Vagina (tissue), 2 donors: Measurements from ENCODE around the gene EIF1AX. TPM values are rescaled to one million over a fixed set of nuclear protein-coding genes. Genes with fewer than 3 reads are reported as not detected.

Source experiments
- DNase-seq, 2 donors: peaks; one replicate each; pipeline ENCODE4 v3.0.0-alpha.2; 2017; ENCODE audit errors: extremely low spot score in 2 of 2
- H3K27ac ChIP-seq: fragments of 200-600 bp; sonication (generic); one replicate; pipeline ENCODE4 v1.5.1; 2019
- H3K27me3 ChIP-seq: fragments of 200-600 bp; sonication (generic); one replicate; pipeline ENCODE4 v1.5.1; 2019
- H3K36me3 ChIP-seq, 2 donors: fragments of 200-600 bp; sonication (generic); one replicate each; pipeline ENCODE4 v1.5.1; 2017 to 2019
- H3K4me1 ChIP-seq: fragments of 200-600 bp; sonication (generic); one replicate; pipeline ENCODE4 v1.5.1; 2019
- H3K4me3 ChIP-seq, 2 donors: fragments of 200-600 bp; sonication (generic); 1 replicate in 1 of 2; 2 replicates in 1 of 2; pipeline ENCODE4 v1.5.1; 2016 to 2019
- H3K9me3 ChIP-seq: fragments of 200-600 bp; sonication (generic); one replicate; pipeline ENCODE4 v1.5.1; 2019
- CTCF ChIP-seq, 3 experiments: fragments of 450-650 bp in 2 of 3; fragments of 200-600 bp in 1 of 3; sonication (generic) in 1 of 3; IDR thresholded peaks; one replicate each; pipeline ENCODE4 v1.5.1; 2017 to 2019; ENCODE audit warnings: antibody characterized with exemption in 3 of 3, mild to moderate bottlenecking in 2 of 3, moderate library complexity in 2 of 3
- POLR2A ChIP-seq, 2 donors: fragments of 450-650 bp; IDR thresholded peaks; one replicate each; pipeline ENCODE4 v1.6.1; 2017; ENCODE audit warnings: antibody characterized with exemption in 2 of 2, mild to moderate bottlenecking in 2 of 2, moderate library complexity in 2 of 2
- POLR2AphosphoS5 ChIP-seq, 2 donors: sonication (generic); formaldehyde crosslinking; IDR thresholded peaks; one replicate each; pipeline ENCODE4 v1.9.0; 2017; ENCODE audit warnings: antibody characterized with exemption in 2 of 2, mild to moderate bottlenecking in 2 of 2, low read depth in 1 of 2; ENCODE audit not compliant: insufficient read depth in 1 of 2
- intact Hi-C: fragments of 100-400 bp; cut with DNase I; formaldehyde crosslinking; loops from one replicate; pipeline ENCODE4 v1.15.1; 2023
- total RNA-seq: library from RNA; depleted of rRNA; stranded (reverse); fragments of >200 nt; gene quantifications from one replicate; pipeline ENCODE4 v1.2.3, GENCODE V29; 2016

Gene EIF1AX
- total RNA-seq, 1 donor from 2014 or later: 47.6 TPM

GRCh38 chrX:20149326-20149725, 7.7 kb upstream of the EIF1AX start:
- no peak for TF ChIP-seq POLR2AphosphoS5 (IDR thresholded peaks at IDR 0.05; ENCODE audit: insufficient read depth in 1 of 2, low read depth in 1 of 2)
- no peak for TF ChIP-seq POLR2A (IDR thresholded peaks at IDR 0.05)
- no peak for TF ChIP-seq CTCF (IDR thresholded peaks at IDR 0.05)
- H3K4me3 ChIP-seq: no peak overlapping the region
- H3K9me3 ChIP-seq: no peaks in the 10 kb centered on the region
- intact Hi-C loops: no loop called here
- H3K36me3 ChIP-seq: no peaks in the 10 kb centered on the region
- H3K4me1 ChIP-seq: no peaks in the 10 kb centered on the region
- no peak for DNase-seq
- no peak overlapping the region for H3K27ac ChIP-seq
- no peaks in the 10 kb centered on the region for H3K27me3 ChIP-seq

- no peak overlapping the region for H3K27ac ChIP-seq
- DNase-seq: no peak
- H3K4me1 ChIP-seq: peaks cover 2% of the 10 kb centered on the region
- no peak for TF ChIP-seq POLR2A (IDR thresholded peaks at IDR 0.05)
- no peak for TF ChIP-seq CTCF (IDR thresholded peaks at IDR 0.05)
- TF ChIP-seq POLR2AphosphoS5 (IDR thresholded peaks at IDR 0.05; ENCODE audit: insufficient read depth in 1 of 2, low read depth in 1 of 2): no peak
- no peaks in the 10 kb centered on the region for H3K36me3 ChIP-seq
- intact Hi-C loops: no loop called here
- H3K9me3 ChIP-seq: no peaks in the 10 kb centered on the region
- no peak overlapping the region for H3K4me3 ChIP-seq
- H3K27me3 ChIP-seq: no peaks in the 10 kb centered on the region
Observed at GRCh38 chrX:20147561-20147960, 5.9 kb upstream of the EIF1AX start.

GRCh38 chrX:20144491-20144890, 2.9 kb upstream of the EIF1AX start:
- TF ChIP-seq POLR2A (IDR thresholded peaks at IDR 0.05) (no peak), CTCF (IDR thresholded peaks at IDR 0.05) (no peak)
- H3K27me3 ChIP-seq: no peaks in the 10 kb centered on the region
- H3K9me3 ChIP-seq: no peaks in the 10 kb centered on the region
- H3K4me3 ChIP-seq: no peak overlapping the region
- peaks cover 19% of the 10 kb centered on the region for H3K4me1 ChIP-seq
- DNase-seq: no peak
- no peaks in the 10 kb centered on the region for H3K36me3 ChIP-seq
- H3K27ac ChIP-seq: no peak overlapping the region
- intact Hi-C loops: loop anchor here (5.0 kb wide), 1 partner anchor 123 kb away; the partner anchor contains the start of gene RPS6KA3

- no peak for DNase-seq
- no peak for TF ChIP-seq POLR2AphosphoS5 (IDR thresholded peaks at IDR 0.05; ENCODE audit: insufficient read depth in 1 of 2, low read depth in 1 of 2)
- TF ChIP-seq POLR2A (IDR thresholded peaks at IDR 0.05): no peak
- no peak for TF ChIP-seq CTCF (IDR thresholded peaks at IDR 0.05)
- Histone ChIP-seq H3K27ac (no peak overlapping the region), H3K4me3 (no peak overlapping the region), H3K4me1 (peaks cover 27% of the 10 kb centered on the region), H3K9me3 (no peaks in the 10 kb centered on the region), H3K27me3 (no peaks in the 10 kb centered on the region), H3K36me3 (no peaks in the 10 kb centered on the region)
- intact Hi-C loops: loop anchor here (5.0 kb wide), 1 partner anchor 124 kb away; the partner anchor contains the start of gene RPS6KA3
Observed at GRCh38 chrX:20143561-20143960, 1.9 kb upstream of the EIF1AX start.

- intact Hi-C loops: loop anchor here (5.0 kb wide), 1 partner anchor 124 kb away; the partner anchor contains the start of gene RPS6KA3
- DNase-seq: no peak
- Histone ChIP-seq H3K36me3 (peaks cover 0 to 3% of the 10 kb centered on the region in 2 donors), H3K27ac (no peak overlapping the region), H3K4me3 (no peak overlapping the region), H3K4me1 (peaks cover 27% of the 10 kb centered on the region), H3K9me3 (no peaks in the 10 kb centered on the region), H3K27me3 (no peaks in the 10 kb centered on the region)
- no peak for TF ChIP-seq CTCF (IDR thresholded peaks at IDR 0.05)
- no peak for TF ChIP-seq POLR2AphosphoS5 (IDR thresholded peaks at IDR 0.05; ENCODE audit: insufficient read depth in 1 of 2, low read depth in 1 of 2)
- TF ChIP-seq POLR2A (IDR thresholded peaks at IDR 0.05): no peak
Observed at GRCh38 chrX:20143111-20143510, 1.5 kb upstream of the EIF1AX start.
